GM19238 (cell line): ENCODE results near the gene PMFBP1.
A peak's percentile ranks its signal among the peaks of the same experiment; 100 is the strongest.

Experiments
- DNase-seq: peaks from one replicate; pipeline ENCODE4 v3.0.0; 2011; ENCODE audit warnings: low spot score; ENCODE audit not compliant: insufficient read length

Gene PMFBP1

DNA sequence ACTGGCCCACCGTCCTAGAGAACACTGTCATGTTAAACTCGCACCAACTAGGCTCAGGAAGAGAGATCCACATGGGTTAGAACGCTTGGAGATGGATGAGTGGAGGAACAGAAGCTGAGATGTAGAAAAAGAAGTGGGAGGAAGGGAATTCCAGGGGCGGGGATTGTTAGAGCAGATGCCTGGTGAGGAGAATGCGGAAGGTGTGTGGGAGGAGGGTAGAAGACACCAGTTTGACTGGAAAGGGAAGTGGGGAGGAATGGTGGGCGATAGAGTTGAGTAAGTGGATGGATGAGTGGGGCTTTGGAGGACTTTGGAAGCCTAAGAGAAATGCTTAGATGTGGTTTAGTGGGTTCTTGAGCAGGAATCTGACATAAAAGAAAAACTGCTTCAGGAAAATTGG, 40.9 kb downstream of the PMFBP1 start:
- DNase-seq, result no peak

DNA sequence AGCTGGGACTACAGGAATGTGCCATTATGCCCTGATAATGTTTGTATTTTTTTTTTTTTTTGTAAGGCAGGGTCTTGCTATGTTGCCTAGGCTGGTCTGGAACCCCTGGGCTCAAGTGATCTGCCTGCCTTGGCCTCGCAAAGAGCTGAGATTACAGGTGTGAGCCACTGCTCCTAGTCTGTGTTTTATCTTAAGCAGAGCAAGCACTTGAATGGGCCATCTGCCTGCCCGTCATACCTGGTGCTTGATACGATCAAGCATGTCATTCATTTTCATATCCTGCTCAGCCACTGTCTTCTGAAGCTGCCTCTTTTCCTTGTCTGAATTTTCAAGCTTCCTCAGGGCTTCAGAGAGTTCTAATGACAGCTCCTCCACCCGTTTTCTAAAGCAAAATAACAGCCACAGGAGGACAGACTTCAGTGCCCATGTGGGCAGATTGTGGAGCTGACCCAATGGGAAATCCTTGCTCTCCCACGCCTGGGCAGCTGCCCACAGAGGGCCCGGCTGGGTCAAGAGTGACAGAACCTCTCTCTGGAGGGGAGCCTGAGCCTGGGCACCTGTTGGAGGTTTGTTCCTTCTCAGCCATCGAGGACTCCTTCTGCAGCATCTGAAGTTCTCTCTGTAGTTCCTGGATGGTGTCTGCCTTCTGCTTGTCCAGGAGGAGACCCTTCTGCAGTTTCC, 41.8 kb downstream of the PMFBP1 start:
- no peak for DNase-seq

DNA sequence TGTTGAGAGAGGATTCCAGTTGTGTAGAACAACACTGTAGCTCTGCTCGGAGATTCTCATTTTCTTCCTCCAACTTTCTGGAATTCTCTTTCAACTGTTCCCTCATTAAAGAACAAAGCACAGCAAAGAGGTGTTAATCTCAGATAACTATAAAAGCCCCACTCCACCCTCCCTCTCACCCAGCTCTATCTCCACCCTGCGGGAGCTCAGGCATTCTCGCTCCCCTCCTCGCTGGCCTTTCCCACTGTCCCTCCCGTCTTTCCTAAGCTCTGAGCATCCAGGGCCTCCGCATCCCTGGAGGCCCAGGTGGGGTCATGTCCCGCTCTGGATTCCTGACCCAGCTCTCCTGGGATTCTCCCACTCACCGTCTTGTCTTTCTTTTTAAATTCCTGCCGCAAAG, 43.3 kb downstream of the PMFBP1 start:
- no peak for DNase-seq

DNA sequence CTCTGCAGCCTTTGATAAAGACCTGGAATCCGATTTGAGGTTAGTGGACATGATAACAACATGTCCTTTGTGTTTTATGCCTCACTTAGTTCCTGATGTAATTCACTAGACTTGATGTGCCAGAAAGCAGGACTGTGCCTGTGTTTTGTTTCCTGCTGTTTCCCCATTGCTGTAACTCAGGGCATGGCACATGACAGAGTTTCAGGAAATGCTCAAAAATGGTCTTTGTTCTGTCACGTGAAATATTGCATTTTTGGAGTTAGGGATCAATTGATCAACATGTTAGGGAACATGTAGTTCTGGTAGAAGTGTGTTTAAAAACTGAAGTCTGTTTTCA, 45.6 kb downstream of the PMFBP1 start:
- no peak for DNase-seq

DNA sequence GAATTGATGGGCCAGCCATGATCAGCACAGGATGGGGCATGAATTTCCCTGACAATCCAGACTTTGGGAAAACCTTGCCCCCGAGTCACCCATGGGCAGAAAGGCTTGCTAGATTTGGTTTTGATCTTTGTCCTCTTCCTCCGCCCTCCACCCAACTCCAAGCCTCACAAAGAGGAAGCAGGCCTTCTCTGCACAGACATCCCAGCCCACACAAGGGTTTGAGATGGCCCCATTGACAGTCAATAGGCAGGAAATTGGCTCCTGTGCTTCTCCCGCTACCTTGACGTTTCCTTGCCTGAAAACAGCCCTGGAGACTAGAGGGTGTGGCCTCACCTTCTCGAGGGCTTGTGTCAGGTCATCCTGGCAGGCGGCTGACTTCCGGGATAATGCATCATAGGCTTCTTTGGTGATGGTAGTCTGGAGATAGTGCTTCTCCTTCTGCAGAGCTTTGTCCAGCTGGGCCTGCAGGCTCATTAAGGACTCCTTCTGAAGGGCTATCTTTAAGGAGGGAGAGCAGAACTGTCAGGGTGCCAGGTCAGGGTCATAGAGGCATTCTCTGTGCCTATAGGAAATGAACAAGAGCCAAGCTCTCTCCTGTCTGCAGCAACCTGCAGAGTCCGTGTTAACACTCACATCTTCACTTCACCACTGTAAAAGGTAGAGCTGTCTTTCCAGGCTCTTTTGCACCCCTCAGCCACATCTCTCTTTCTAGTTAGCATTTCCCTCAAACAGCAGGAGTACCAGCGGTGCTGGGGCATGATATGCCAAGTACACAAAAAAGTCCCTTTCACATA, 46.1 kb downstream of the PMFBP1 start:
- DNase-seq, result no peak

DNA sequence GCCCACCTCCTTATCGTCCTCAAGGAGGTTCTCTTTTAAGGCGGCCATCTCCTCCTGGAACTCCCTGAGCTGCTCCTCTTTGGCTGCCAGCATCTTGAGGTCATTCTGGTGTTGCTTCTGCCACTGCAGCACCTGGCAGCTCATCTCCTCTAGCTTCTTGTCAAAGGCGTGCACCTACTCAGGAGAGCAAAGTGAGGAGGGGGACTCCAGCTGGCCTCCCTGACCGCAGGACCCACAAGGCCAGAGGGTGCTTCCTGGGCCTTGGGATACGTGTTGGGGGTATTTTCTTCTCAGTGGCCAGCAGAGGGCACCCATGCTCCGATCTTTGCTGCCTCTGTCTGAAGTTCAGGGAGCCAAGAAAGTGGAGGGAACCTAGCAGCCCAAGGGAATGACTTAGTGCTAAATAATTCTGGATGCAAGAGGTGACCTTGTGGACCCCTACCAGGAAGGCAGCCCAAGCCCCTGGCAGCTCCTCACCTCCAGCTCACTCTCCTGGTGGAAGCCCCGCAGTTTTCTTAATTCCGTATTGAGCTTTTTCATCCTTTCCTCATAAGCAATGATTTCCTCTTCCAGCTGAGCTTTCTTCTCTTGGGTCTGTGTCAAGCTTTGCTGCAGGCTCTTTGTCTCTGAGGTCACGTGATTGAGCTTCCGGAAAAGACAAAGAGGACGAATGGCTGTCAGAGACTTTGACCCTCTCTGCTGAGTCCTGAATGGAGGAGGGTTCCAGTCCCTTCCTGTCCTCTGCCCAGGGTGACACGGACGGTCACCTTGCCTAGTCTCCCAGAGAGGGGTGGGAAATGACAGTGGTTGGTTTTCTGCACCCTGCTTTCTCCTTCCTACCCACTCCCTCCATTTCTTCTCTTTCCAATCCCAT, 47.0 kb downstream of the PMFBP1 start:
- DNase-seq, result peak; percentile 67

DNA sequence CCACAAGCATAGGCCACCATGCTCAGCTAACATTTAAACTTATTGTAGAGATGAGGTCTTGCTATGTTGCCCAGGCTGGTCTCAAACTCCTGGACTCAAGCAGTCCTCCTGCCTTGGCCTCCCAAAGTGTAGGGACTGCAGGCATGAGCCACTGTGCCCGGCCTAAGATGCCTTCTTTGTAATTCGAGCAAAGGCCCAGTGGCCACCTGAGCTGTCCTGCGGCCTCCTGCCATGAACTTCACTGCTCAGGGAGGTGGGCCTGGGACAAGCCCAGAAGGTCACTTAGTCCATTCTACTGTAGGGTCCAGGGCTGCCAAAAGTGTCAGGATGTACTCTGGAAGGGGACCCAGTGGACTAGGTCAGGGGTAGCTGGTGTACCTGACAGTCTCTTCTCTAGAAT, 47.8 kb downstream of the PMFBP1 start:
- no peak for DNase-seq

DNA sequence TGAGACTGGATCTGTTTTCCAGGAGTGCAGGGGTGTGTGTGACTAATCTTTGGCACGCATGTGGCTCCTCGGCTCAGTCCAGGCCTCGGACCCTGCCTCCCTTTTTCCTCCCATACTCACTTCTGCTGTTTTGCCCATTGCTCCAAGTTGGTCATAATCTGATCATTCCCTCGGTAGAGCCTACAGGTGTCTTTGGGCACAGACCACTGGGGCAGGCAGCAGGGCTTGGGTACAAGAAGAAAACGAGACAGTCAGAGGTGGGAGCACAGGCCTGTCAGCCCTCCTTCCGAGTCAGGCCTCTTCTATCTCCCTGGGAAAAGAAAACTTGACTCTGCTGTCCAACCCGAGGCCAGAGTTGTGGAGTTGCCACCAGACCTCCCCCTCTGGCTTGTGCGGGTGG, 48.5 kb downstream of the PMFBP1 start:
- no peak for DNase-seq

DNA sequence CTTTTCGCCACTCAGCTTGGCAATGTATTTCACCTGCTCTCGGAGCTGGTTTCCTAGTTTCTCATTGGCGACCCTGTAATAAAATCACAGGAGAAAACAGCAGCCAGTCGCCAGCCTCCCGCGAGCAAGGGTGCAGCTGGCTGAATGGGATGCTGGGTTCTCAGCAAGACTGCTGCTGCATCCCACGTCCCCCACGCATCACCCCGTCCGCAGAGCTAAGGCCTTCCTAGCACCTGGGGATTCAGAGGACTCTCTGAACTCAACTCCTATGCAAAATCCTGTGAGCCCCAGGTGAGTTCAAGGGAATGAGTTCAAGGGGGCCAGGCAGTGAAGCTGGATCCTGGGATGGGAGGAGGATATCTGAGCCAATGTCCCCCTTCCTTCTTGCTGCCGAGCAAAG, 49.0 kb downstream of the PMFBP1 start:
- no peak for DNase-seq

DNA sequence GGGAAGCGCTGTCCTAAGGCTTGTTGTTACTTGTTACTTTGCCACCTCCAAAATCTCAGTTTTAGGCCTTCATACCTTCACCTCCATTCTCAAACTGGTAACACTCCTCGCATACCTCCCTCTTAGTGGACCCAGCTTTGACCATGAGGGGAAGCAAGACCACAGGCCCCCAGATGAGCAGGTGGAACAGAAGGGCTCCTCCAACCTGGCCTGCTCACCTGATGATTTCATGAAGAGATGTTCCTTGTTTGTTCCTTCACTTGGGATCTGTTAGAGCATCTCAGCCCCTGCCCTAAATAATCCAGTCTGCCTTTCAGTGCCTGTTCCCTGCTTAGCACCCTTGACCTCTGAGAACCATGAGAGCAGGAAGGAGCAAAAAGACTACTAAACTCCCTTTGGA, 49.6 kb downstream of the PMFBP1 start:
- DNase-seq, result no peak

DNA sequence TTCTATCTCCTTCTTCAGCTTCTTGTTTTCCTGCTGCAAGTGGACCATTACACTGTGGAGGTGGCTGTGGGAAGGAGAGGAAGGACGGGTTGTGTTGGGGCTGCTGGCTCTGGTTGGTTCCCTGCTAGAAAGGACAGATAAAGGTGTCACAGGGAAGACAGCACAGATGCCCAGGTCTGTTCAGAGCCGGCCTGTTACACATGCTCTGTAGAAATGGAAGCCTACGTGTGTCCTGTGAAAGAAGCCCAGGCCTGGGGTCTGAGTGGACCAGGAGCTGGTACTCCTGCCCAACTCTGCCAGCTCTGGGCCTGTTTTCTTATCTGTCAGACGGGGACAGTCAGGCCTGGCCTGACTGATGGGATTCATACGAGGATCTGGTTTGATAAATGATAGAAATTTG, 51.9 kb downstream of the PMFBP1 start:
- DNase-seq, result no peak

DNA sequence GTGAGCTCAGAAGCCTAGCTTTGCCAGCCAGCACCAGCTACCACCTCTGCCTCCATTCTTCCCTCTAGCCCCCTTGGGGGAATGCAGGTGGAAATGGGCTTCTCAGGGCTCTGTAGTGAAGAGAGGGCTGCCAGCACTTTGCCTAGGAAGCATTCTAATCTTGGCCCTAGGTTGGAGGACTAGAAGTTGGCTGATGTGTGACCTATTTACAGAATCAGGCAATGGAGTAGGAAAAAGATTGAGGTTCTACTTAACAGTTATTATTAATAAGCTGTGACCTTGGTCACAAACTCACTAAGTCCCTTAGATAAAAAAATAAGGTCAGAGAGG, 58.4 kb downstream of the PMFBP1 start:
- no peak for DNase-seq

DNA sequence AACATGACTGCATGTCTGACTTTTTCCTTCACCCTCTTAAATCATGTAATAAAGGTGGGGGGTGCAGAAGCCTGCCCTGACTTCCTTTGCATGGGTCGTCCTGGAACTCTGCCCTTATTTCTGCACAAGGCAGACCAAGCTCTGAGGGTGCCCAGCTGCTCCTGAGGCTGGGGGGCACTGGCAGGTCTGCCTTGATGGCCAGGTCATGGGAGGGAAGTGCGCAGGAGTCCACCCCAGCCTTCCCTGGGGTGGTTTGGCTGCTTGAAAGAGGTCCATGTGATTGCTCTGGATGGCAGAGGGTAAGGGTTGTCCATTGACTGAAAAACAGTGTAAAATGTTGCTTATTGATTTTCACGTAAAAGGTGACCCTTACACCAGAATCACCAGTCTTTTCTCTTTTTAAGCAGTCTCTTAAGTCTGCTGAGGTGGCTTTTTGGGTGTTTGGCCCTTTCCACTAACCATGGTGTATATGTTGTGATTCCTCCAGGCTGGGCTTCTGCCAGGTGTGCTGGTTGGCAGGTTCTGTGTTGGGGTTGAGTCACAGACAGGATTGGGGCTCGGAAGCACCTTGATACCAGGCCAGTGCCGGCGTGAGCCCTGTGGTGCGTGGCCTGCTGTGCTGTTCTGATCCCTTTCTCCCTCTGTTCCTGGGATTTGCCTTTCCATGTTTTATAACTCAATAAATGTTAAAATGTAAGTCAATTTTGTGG, 58.9 kb downstream of the PMFBP1 start:
- no peak for DNase-seq

DNA sequence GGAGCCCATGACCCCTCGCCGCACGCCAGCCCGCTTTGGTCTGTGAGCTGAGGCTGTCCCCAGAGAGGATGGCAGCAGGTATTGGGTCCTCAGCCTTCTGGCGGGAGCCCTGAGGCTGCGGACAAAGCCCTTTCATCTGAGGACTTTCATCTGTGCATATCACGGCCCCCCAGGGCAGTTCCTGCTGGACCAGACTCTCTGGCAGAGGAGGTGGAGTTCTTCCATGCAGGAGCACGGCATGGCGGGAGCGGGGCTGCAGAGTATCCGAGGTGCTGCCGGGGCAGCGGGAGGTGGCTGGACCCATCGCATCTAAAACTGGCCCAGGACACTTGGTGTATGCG, 59.5 kb downstream of the PMFBP1 start:
- DNase-seq, result no peak

DNA sequence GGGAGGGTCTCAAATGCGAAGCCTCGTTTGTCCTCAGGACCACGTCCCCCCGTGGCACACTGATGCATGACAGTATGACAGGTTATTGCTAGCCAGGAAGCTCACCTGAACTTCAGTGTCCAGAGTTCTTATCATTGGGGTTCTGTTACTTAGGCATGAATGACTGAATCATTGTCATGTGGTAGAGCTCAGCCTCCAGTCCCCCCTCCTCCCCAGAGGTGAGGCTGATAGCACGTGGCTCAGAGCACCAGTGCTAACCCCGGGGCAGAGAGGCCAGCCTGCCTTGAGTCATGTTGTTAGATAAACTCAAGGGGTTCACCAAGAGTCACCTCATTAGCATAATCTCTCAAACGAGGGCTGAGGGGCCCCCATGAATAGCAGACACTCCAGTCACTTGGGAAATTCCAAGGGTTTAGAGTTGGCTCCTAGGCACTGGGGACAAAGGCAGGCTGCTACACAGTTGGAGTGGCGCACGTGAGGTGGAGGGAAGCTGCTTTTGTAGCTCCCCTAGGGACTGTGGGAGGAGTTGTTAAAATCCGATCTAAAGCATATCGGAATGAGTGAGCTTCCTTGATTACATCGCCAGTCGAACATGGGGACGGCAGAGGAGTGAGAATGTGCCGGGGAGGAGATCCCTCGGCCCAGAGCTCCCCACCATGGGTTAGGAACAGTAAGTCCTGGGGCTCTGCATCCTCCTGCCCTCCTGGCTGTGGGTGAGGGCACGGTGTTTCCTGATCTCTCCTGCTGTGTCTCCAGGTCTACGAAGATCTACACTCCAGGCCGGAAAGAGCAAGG, 60.1 kb downstream of the PMFBP1 start:
- no peak for DNase-seq

DNA sequence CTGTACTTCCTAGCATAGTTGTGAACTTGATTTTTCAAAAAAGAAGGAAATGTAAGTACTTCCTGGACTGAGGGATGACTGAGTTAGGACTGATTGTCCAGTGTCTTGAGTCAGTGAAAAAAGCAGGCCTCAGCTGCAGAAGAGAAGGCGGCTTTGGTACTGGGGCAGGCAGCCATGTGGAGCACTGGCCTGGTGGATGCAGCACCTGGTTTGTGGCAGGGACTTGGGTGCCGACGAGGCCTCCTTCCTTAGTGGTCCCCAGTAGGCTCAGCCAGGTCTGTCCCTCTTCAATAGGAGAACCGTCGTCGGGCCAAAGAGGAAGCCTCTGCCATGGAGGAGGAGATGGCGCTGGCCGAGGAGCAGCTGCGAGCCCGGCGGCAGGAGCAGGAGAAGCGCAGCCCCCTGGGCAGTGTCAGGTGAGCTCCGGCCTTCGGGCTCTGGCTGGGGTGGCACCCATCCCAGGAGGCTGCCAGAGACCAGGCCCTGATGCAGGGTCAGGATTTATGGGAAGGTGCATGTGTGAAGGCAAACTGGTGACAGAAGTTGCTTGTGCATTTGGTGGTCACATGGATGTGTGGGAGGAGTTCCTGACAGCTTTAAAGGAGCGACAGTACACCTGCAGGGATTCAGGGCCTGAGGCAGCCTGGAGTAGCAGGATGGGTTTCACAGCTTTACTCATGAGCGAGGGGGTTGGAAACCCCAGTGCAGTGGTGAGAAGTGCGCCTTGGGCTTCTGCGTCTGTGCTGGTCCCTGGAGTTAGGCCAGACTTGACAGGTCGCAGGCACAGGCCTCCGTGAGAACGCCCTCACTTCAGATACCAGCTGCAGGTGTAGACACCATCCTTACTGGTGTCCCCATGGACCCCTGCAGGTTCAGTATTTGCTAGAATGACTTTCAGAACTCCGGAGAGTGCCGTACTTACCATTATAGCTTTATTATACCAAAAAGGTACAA, 61.0 kb downstream of the PMFBP1 start:
- DNase-seq, result no peak

DNA sequence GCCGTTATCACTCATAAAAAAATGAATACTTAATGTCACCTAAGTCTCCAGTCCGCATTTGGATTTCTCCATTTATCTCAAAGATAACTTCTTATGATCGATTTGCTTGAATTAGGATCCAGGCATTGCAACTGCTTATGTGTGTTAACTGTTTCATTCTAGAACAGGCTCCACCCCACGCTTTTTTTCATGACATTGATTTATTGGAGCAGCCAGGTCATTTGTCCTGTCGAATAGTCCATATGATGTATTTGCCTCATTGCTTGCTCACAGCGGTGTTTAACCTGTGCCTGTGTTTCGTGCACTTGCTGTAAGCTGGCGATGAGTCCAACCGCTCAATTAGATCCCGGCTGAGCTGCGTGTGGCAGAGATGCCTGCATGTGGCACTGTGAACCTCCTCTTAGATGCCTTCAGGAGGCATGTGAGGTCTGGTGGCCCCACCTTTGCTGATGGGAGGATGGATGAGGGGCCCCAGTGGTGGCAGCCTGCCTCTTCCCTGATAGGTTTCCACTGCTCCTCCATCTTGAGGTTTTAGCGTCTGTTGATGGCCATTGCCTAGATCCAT, 61.9 kb downstream of the PMFBP1 start:
- DNase-seq, result no peak

DNA sequence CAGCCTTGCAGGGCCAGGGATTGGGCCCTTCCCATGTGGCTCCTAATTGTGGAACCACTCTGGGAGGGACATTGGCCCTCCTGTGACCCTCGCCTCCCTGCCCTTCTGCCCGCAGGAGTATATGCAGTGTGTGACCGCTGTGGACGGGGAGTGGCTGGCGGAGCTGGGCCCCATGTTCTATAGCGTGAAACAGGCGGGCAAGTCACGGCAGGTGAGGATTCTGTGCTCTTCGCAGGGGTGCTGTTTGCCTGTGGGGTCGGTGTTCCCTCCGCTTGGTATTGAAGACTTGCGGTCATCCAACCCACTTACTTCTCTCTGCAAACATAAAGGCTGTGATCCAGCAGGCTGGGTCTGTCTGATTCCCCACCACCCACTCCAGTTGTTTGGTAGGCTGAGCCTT, 62.7 kb downstream of the PMFBP1 start:
- no peak for DNase-seq

DNA sequence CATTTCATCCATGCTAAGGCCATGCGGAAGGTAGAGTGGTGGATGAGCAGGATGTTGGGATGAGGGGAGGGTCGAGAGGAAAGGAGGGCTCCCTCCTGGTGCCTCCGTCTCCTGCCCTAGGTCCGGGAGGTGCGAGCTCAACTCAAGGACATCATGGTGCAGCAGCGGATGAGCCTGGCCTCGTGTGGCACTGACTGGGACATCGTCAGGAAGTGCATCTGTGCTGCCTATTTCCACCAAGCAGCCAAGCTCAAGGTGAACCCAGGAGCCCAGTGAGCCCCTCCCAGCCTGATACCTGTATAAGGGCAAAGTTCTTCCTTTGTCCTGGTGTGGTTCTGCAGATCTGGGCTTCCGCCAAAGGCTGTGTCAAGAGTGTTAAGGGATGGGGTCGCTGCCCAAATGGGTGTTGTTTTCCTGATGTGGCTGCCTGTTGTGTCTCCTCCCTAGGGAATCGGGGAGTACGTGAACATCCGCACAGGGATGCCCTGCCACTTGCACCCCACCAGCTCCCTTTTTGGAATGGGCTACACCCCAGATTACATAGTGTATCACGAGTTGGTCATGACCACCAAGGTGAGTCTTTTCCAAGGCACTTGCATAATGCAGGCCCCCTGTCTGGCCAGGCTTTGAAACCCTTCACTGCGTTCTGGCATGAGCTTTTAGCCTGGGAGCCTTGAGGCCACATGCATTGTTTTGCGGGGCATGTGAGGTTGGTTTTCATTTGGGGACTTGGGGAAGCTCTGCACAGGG, 63.4 kb downstream of the PMFBP1 start:
- DNase-seq, result no peak
